OCI-LY7 (cell line): ENCODE results near the gene ANKRD37. TPM values are rescaled to one million over a fixed set of nuclear protein-coding genes. Genes with fewer than 3 reads are reported as not detected.
A peak's percentile ranks its signal among the peaks of the same experiment; 100 is the strongest.

Experiments
- BruUV-seq: library from RNA; stranded (reverse); fragments of 400-500 nt; replicated peaks from 2 replicates; lab custom pipeline; 2021; lab: Mats Ljungman, UMichigan
- CTCF ChIA-PET: fragments of 300-600 bp; sonication (Branson Sonifier 250); formaldehyde crosslinking; loops from one replicate; lab custom pipeline; 2022; ENCODE audit warnings: antibody characterized with exemption; ENCODE audit not compliant: unreplicated experiment; lab: Charles Lee
- POLR2A ChIA-PET: fragments of 300-600 bp; sonication (Branson Sonifier 250); formaldehyde crosslinking; loops from one replicate; lab custom pipeline; 2022; ENCODE audit warnings: antibody characterized with exemption; lab: Charles Lee
- DNase-seq: peaks from one replicate; pipeline ENCODE4 v3.0.0-alpha.2; 2015; ENCODE audit warnings: low spot score
- H2AFZ ChIP-seq: fragments of 200-600 bp; sonication (generic), shearing (Covaris generic); 2 replicates; pipeline ENCODE4 v1.6.1; 2014; ENCODE audit warnings: mild to moderate bottlenecking, antibody characterized with exemption, low read length, moderate library complexity
- H3K27ac ChIP-seq: fragments of 200-600 bp; sonication (generic); 2 replicates; pipeline ENCODE4 v1.5.1; 2014; ENCODE audit warnings: mixed run types, low read depth, mild to moderate bottlenecking, moderate library complexity, low read length, inconsistent platforms; ENCODE audit not compliant: poor library complexity, severe bottlenecking
- H3K36me3 ChIP-seq: fragments of 200-600 bp; sonication (generic); 2 replicates; pipeline ENCODE4 v1.6.1; 2014; ENCODE audit warnings: mild to moderate bottlenecking, antibody characterized with exemption, low read length, moderate library complexity, mixed read lengths; ENCODE audit not compliant: insufficient read depth
- H3K4me1 ChIP-seq: fragments of 200-600 bp; sonication (generic); 2 replicates; pipeline ENCODE4 v1.5.1; 2014; ENCODE audit warnings: mild to moderate bottlenecking, low read length; ENCODE audit not compliant: insufficient read depth, poor library complexity, severe bottlenecking
- H3K4me2 ChIP-seq: fragments of 200-600 bp; sonication (generic); 2 replicates; pipeline ENCODE4 v1.6.1; 2014; ENCODE audit warnings: mild to moderate bottlenecking, low read length
- H3K4me3 ChIP-seq: fragments of 200-600 bp; sonication (generic); 2 replicates; pipeline ENCODE4 v1.5.1; 2014; ENCODE audit warnings: mild to moderate bottlenecking, low read depth, low read length; ENCODE audit not compliant: poor library complexity, severe bottlenecking
- H3K79me2 ChIP-seq: fragments of 200-600 bp; sonication (generic); 2 replicates; pipeline ENCODE4 v1.6.1; 2016; ENCODE audit warnings: low read depth, mild to moderate bottlenecking, low read length, moderate library complexity, mixed read lengths; ENCODE audit not compliant: insufficient read depth
- H3K9me2 ChIP-seq: fragments of 200-600 bp; sonication (generic); 2 replicates; pipeline ENCODE4 v1.6.1; 2016; ENCODE audit warnings: mild to moderate bottlenecking, low read length, mixed read lengths; ENCODE audit not compliant: insufficient read depth
- H3K9me3 ChIP-seq: fragments of 200-600 bp; sonication (generic); 2 replicates; pipeline ENCODE4 v1.6.1; 2014; ENCODE audit warnings: mild to moderate bottlenecking, mixed run types, low read length, mixed read lengths
- H4K20me1 ChIP-seq: fragments of 200-600 bp; sonication (generic); 2 replicates; pipeline ENCODE4 v1.6.1; 2014; ENCODE audit warnings: mild to moderate bottlenecking, antibody characterized with exemption, low read length, moderate library complexity, mixed read lengths; ENCODE audit not compliant: insufficient read depth
- EZH2phosphoT487 ChIP-seq: fragments of 200-600 bp; sonication (generic); IDR thresholded peaks from 2 replicates; pipeline ENCODE4 v1.6.1; 2018; ENCODE audit warnings: low read depth, borderline replicate concordance, mild to moderate bottlenecking, mixed run types, antibody characterized with exemption, low read length, moderate library complexity, mixed read lengths
- intact Hi-C: fragments of 100-400 bp; cut with micrococcal nuclease; formaldehyde crosslinking; loops from one replicate; pipeline ENCODE4 v1.10.0; 2022; ENCODE audit not compliant: unreplicated experiment
- total RNA-seq, 2 experiments: library from RNA; depleted of rRNA in 1 of 2; stranded (reverse); fragments of >200 nt in 1 of 2; shearing (Covaris generic) in 1 of 2; gene quantifications; 2 replicates each; pipeline ENCODE4 v1.2.3, GENCODE V29; 2014 to 2022
- TF ChIP-seq, protein P1 (sequence below): fragments of 200-600 bp; sonication (generic); conservative IDR thresholded peaks from 2 replicates; pipeline ENCODE4 v1.5.1; 2014; ENCODE audit warnings: mild to moderate bottlenecking, antibody characterized with exemption, low read length, moderate library complexity, mixed read lengths

Gene ANKRD37
- total RNA-seq, 2 experiments from 2014 or later = 3.8 to 14.1 TPM

DNA sequence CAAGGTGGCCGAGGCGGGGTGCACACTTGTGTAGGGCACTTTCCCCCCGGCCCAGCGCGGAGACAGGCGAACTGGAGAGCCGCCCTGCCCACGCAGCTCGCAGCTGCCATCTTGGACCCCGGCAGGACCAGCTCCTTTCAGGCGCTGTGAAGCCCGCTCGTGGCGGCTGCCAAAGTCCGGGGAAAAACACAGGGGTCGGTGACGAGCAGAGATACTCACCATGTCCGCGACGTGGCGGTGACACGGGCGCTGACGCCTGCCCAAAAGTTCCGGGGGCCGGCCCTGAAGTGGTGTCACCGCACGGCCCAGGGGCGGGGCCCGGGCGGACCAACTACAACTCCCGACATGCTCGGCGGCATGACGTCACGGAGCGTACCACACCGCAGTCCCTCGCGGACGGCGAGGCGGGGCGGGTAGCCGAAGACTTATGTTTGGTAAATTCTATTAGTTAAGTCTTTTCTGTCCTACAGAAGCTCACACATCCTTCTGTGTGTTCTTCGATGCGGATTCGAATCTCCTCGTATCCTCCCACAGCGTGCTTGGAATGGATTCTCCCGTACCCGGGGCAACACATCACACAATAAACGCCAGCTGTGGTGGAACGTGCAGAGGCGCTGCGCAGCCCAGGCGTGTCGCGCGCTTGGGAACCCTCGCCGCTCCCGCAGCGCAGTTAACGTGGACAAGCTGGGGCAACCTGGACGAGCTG, 29.2 kb downstream of the ANKRD37 start, which contains the start of gene UFSP2:
Gene UFSP2 (minus strand): TSS at position 318 of the 706 bp plus-strand sequence. CDS start 96 bp downstream, at position 222.
- intact Hi-C loops = loop anchor here (1.0 to 5.0 kb wide), 2 partner anchors 46 to 172 kb away; partner anchors contain the start of gene CCDC110
- CTCF ChIA-PET = interaction anchor here (1.1 kb wide), 1 partner anchor 83 kb away, joined by 3 read pairs; no protein-coding TSS in a partner anchor
- Histone ChIP-seq H3K4me3 (peak within 1 kb of the TSS; percentile 88), H2AFZ (peak within 1 kb of the TSS; percentile 96), H3K36me3 (peaks cover 17% of the 10 kb centered on the region), H3K9me3 (no peaks in the 10 kb centered on the region), H3K27ac (peak within 1 kb of the TSS; percentile 54), H3K4me1 (peaks cover 18% of the 10 kb centered on the region), H3K9me2 (no peaks in the 10 kb centered on the region), H3K79me2 (peaks cover 15% of the 10 kb centered on the region), H3K4me2 (peak within 1 kb of the TSS; percentile 99), H4K20me1 (no peaks in the 10 kb centered on the region)
- POLR2A ChIA-PET = interaction anchor here (0.6 to 4.2 kb wide), 17 partner anchors 12 to 765 kb away, joined by 3 to 33 read pairs (median 4); partner anchors contain the start of genes ANKRD37, LRP2BP and SNX25
- TF ChIP-seq, protein P1, sequence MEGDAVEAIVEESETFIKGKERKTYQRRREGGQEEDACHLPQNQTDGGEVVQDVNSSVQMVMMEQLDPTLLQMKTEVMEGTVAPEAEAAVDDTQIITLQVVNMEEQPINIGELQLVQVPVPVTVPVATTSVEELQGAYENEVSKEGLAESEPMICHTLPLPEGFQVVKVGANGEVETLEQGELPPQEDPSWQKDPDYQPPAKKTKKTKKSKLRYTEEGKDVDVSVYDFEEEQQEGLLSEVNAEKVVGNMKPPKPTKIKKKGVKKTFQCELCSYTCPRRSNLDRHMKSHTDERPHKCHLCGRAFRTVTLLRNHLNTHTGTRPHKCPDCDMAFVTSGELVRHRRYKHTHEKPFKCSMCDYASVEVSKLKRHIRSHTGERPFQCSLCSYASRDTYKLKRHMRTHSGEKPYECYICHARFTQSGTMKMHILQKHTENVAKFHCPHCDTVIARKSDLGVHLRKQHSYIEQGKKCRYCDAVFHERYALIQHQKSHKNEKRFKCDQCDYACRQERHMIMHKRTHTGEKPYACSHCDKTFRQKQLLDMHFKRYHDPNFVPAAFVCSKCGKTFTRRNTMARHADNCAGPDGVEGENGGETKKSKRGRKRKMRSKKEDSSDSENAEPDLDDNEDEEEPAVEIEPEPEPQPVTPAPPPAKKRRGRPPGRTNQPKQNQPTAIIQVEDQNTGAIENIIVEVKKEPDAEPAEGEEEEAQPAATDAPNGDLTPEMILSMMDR = no peak
- no peak for TF ChIP-seq EZH2phosphoT487
- BruUV-seq = no TSS peak
- peak; percentile 94 for DNase-seq

DNA sequence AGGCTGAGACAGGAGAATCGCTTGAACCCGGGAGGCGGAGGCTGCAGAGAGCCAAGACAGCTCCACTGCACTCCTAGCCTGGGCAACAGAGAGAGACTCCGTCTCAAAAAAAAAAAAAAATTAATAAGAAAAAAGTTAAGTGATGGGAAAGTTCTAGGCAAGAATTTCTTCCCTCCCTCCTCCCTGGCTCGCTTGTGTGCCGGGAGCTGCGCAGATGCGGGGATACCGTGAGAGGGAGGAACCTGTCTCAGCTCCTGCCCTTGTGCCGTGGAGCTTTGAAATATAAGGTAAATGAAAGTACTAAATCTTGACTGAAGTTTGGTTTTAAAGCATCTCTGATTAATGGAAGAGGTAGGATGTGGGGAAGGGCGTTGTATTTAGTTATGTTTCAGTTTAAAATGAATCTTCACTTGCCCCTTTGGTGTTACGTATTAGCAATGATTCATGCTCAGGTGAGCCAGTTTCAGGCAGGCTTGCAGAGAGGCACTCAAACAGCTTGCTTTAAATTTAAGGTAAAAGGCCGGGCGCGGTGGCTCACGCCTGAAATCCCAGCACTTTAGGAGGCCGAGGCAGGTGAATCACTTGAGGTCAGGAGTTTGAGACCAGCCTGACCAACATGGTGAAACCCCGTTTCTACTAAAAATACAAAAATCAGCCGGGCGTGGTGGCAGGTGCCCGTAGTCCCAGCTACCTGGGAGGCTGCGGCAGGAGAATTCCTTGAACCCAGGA, 30.5 kb downstream of the ANKRD37 start:
- Histone ChIP-seq H3K27ac (no peak overlapping the region), H3K36me3 (peaks cover 4% of the 10 kb centered on the region), H3K9me2 (no peaks in the 10 kb centered on the region), H3K79me2 (peaks cover 15% of the 10 kb centered on the region), H3K9me3 (no peaks in the 10 kb centered on the region), H3K4me2 (no peak overlapping the region), H2AFZ (no peak overlapping the region), H4K20me1 (no peaks in the 10 kb centered on the region), H3K4me3 (no peak overlapping the region), H3K4me1 (peaks cover 18% of the 10 kb centered on the region)
- intact Hi-C loops = loop anchor here (1.0 to 5.0 kb wide), 2 partner anchors 44 to 170 kb away; partner anchors contain the start of gene CCDC110
- no peak for DNase-seq
- ChIA-PET POLR2A (interaction anchor here (0.6 to 4.2 kb wide), 11 partner anchors 15 to 1750 kb away, joined by 3 to 33 read pairs (median 4); partner anchors contain the start of genes ANKRD37 and LRP2BP), CTCF (no interaction called here)
- TF ChIP-seq, protein P1 = no peak
- no peak for TF ChIP-seq EZH2phosphoT487
- BruUV-seq = no TSS peak
